ENCODE measurements around the gene PRRX2.

PRRX2 gene

GRCh38 chr9:129676975-129677374 is 11.5 kb downstream of the PRRX2 start:
- no peak for TF ChIP-seq CTCF (IDR thresholded peaks at IDR 0.05; ENCODE audit: low read depth, low read length, missing control alignments)
- DNase-seq (ENCODE audit: extremely low read depth, low read depth): no peak
- H3K4me3 ChIP-seq (replicated peaks; ENCODE audit: low read depth, low read length): no peak overlapping the region

GRCh38 chr9:129677456-129677855 is 12.0 kb downstream of the PRRX2 start:
- no peak overlapping the region for H3K4me3 ChIP-seq (replicated peaks; ENCODE audit: low read depth, low read length)
- DNase-seq (ENCODE audit: extremely low read depth, low read depth): no peak
- TF ChIP-seq CTCF (IDR thresholded peaks at IDR 0.05; ENCODE audit: low read depth, low read length, missing control alignments): no peak

- no peak for DNase-seq (ENCODE audit: extremely low read depth, low read depth)
- no peak overlapping the region for H3K4me3 ChIP-seq (replicated peaks; ENCODE audit: low read depth, low read length)
- TF ChIP-seq CTCF (IDR thresholded peaks at IDR 0.05; ENCODE audit: low read depth, low read length, missing control alignments): no peak
Observed at GRCh38 chr9:129678844-129679243, 13.4 kb downstream of the PRRX2 start.

GRCh38 chr9:129679537-129679936 is 14.1 kb downstream of the PRRX2 start:
- no peak for DNase-seq (ENCODE audit: extremely low read depth, low read depth)
- no peak overlapping the region for H3K4me3 ChIP-seq (replicated peaks; ENCODE audit: low read depth, low read length)
- no peak for TF ChIP-seq CTCF (IDR thresholded peaks at IDR 0.05; ENCODE audit: low read depth, low read length, missing control alignments)

- no peak for DNase-seq (ENCODE audit: extremely low read depth, low read depth)
- H3K4me3 ChIP-seq (replicated peaks; ENCODE audit: low read depth, low read length): no peak overlapping the region
- TF ChIP-seq CTCF (IDR thresholded peaks at IDR 0.05; ENCODE audit: low read depth, low read length, missing control alignments): no peak
Observed at GRCh38 chr9:129681924-129682323, 16.5 kb downstream of the PRRX2 start.

GRCh38 chr9:129682381-129682780 is 16.9 kb downstream of the PRRX2 start:
- no peak for DNase-seq (ENCODE audit: extremely low read depth, low read depth)
- TF ChIP-seq CTCF (IDR thresholded peaks at IDR 0.05; ENCODE audit: low read depth, low read length, missing control alignments): no peak
- no peak overlapping the region for H3K4me3 ChIP-seq (replicated peaks; ENCODE audit: low read depth, low read length)

GRCh38 chr9:129685220-129685932 is 19.9 kb downstream of the PRRX2 start:
- no peak for DNase-seq (ENCODE audit: extremely low read depth, low read depth)
- no peak overlapping the region for H3K4me3 ChIP-seq (replicated peaks; ENCODE audit: low read depth, low read length)
- no peak for TF ChIP-seq CTCF (IDR thresholded peaks at IDR 0.05; ENCODE audit: low read depth, low read length, missing control alignments)
